GM12872 (cell line): ENCODE data around the gene RBMS3.

Experiments
- TF ChIP-seq, protein P1 (sequence below): IDR thresholded peaks from 3 replicates; pipeline ENCODE4 v1.5.1; 2011; ENCODE audit warnings: low read depth, mild to moderate bottlenecking, low read length, moderate library complexity; ENCODE audit not compliant: insufficient read depth

The RBMS3 gene

DNA sequence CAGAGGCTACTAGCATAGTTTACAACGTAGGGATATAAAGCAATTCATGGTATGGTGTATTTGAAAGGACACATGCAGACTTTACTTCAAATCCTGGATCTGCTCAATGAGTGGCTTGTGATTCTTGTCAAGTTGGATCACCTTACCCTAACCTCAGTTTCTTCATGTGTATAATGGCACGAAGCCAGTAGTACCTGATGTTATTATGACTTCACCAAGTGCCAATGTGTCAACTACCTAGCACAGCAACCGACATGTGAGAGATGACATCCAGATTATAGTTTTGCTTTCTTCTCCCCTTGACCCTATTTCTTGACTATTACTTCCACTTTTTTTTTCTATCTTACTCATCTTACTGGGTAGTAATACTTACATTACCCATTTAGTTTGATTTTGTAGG is 304.5 kb downstream of the RBMS3 start:
- TF ChIP-seq, protein P1, sequence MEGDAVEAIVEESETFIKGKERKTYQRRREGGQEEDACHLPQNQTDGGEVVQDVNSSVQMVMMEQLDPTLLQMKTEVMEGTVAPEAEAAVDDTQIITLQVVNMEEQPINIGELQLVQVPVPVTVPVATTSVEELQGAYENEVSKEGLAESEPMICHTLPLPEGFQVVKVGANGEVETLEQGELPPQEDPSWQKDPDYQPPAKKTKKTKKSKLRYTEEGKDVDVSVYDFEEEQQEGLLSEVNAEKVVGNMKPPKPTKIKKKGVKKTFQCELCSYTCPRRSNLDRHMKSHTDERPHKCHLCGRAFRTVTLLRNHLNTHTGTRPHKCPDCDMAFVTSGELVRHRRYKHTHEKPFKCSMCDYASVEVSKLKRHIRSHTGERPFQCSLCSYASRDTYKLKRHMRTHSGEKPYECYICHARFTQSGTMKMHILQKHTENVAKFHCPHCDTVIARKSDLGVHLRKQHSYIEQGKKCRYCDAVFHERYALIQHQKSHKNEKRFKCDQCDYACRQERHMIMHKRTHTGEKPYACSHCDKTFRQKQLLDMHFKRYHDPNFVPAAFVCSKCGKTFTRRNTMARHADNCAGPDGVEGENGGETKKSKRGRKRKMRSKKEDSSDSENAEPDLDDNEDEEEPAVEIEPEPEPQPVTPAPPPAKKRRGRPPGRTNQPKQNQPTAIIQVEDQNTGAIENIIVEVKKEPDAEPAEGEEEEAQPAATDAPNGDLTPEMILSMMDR, result no peak

DNA sequence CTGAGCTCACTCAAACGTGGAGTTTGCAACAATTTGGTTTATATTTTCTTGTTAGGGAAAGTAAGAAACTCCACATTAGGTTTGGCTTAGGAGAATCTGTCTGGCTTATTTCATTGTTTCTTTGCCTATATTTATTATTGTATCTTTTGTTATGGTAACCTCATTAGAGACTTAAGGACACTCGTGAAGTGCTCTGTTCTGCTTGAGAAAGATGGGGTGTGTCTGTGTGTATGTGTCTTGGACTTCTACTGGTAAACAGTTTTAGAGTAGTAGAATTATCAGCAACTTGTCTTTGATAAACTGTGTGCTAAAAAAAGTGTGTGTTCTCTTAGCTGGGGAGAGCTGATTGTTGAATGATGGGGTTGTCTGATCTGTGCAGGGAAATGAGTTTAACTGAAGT is 306.5 kb downstream of the RBMS3 start:
- TF ChIP-seq, protein P1, result no peak

DNA sequence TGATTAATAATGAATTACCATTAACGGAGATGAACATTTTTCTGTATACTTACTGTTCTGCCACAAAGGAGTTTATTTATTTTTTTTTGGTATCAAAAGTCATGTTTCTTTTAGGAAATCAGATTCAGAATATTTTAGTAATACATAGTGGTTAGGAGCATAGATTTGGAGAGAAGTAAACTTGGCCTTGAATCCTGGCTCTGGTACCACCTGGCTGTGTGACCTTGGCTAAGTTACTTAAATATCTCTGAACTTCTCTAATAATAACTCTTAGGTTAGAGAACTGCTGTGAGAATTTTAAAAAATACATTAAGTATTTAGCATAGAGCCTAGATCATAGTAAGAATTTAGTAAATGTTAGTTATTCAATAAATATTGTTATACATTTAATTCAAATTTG is 309.1 kb downstream of the RBMS3 start:
- TF ChIP-seq, protein P1, result no peak

DNA sequence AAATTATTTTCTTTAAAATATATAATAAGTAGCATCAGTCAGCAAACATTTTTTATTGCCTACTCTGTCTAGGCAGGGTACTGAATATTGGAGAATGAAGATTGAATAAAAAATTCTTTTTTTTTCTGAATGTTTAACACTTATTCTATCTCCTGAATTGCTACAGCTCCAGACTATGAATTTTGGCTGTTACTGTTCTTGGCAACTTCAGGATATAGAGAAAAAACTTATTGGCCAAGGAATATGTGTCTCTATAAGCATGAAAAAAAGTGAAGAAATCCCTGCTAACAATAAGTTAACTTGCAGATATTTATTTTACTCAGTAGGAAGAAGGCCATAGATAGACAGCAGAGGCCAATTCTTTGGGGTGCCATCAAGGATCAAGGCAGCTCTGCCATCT is 309.6 kb downstream of the RBMS3 start:
- TF ChIP-seq, protein P1, result no peak

DNA sequence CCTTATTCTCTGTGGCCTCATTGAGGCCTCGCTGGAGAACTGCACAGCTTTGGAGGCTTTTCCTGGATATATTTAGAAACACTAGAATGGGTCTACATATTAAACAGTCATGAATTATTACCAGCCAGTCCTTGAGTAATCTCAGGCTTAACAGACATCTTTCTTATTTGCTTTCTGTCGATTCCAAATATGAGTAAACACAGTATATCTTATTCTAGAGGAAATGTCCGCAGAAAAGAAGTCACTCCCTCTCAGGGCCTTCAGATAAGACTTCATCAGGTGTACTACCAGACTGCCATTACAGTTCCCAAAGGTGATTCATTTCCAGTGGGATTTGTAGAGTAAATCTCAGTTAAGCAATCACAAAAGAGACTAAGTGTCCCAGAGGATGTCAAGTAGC is 310.7 kb downstream of the RBMS3 start:
- TF ChIP-seq, protein P1, result no peak

DNA sequence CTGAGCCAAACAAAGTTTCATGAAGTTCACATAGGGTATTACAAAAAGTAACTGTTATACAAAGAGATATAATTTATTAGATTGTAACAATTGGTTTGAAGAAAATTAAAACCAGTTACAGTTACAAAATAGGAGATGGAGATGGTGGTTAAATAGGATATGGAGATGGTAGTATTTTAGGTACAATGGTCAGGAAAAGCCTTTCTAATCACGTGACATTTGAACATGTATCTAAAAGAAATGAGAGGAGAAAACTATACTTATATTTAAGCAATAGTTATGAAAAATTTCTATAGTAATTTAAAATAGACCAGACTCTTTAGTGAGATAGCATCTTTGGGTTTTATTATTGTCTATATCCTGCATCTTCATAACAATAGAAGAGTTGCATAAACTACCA is 312.9 kb downstream of the RBMS3 start:
- TF ChIP-seq, protein P1, result no peak

DNA sequence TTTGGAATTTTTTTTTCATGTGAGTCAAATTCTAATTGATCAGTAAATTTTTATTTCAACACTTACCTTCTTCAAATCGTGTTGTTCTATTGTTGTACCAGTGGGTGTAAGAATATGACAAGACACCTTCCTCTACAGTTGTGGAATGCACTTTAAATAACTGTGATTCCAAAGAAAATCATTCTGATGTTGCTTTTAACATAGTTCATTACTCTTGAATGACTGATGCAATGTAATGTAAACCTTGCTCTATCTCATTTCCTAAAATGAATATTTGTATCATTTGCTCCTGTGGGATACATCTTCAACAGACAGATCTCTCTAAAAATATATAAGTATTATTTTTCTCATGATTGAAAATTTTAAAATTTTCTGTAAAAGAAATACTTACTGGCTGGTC is 313.4 kb downstream of the RBMS3 start:
- TF ChIP-seq, protein P1, result no peak
